Activated naive CD4-positive, alpha-beta T cell treated with Interleukin-2 at 50 U/mL for 16 hours (primary cell): ENCODE data around the gene NRDC.

ENCODE experiments used
- DNase-seq: peaks from one replicate; pipeline ENCODE4 v3.0.0-alpha.2; 2020

The NRDC gene, protein sequence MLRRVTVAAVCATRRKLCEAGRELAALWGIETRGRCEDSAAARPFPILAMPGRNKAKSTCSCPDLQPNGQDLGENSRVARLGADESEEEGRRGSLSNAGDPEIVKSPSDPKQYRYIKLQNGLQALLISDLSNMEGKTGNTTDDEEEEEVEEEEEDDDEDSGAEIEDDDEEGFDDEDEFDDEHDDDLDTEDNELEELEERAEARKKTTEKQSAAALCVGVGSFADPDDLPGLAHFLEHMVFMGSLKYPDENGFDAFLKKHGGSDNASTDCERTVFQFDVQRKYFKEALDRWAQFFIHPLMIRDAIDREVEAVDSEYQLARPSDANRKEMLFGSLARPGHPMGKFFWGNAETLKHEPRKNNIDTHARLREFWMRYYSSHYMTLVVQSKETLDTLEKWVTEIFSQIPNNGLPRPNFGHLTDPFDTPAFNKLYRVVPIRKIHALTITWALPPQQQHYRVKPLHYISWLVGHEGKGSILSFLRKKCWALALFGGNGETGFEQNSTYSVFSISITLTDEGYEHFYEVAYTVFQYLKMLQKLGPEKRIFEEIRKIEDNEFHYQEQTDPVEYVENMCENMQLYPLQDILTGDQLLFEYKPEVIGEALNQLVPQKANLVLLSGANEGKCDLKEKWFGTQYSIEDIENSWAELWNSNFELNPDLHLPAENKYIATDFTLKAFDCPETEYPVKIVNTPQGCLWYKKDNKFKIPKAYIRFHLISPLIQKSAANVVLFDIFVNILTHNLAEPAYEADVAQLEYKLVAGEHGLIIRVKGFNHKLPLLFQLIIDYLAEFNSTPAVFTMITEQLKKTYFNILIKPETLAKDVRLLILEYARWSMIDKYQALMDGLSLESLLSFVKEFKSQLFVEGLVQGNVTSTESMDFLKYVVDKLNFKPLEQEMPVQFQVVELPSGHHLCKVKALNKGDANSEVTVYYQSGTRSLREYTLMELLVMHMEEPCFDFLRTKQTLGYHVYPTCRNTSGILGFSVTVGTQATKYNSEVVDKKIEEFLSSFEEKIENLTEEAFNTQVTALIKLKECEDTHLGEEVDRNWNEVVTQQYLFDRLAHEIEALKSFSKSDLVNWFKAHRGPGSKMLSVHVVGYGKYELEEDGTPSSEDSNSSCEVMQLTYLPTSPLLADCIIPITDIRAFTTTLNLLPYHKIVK

DNA sequence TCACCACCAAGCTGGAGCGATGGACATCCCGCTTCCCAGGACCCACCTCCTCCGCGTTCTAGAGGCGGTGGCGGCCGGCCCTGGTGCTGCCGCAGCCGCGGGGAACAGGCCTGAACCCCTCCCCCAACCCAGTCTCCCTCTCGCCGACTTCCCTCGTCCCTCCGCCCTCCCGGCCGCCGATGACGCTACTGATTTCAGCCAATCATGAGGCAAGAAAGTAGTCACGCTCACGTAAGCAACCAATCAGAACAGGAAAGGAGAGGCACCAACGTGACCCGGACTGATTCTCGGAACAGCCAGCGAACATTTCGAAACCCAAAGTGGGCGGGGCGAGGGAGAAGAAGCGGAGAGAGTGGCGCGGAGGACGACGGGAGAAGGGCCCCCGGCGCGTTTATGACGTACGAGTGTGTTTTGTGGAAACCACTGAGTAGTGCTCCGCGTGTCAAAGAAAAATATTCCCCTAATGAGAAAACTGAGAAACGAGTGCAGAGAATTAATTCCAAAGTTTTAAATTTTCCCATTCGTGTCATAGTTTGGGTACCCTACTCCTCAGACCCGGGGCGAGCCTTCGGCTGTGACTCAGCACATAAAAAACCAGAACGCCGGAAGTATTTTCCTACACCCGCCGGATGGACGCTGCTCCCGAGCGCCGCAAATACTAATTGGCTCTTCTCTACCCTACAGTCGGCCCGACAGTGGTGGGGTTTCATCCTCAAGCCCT is at the start of gene NRDC:
NRDC (minus strand) TSS at position 112 of the 721 bp plus-strand sequence. CDS start 112 bp downstream, outside the sequence.
- DNase-seq = peak; percentile 99

DNA sequence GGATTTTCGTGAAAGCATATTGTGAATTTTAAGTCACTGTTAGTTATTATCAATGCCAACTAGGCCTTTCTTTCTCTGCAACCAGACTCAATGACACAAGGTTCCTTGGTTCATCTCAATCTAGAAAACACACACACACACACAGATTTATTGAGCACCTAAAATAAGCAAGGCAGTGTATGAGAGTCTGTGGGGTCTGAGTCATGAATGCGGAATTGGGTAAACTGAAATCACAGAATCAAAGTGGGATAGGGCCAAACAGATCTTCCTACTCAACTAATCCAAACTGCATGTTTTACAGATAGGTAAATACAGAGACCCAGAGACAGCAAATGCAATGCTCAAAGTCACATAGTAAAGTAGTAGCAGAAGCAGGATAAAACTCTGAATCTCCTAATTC is 48.5 kb upstream of the NRDC start:
- no peak for DNase-seq

DNA sequence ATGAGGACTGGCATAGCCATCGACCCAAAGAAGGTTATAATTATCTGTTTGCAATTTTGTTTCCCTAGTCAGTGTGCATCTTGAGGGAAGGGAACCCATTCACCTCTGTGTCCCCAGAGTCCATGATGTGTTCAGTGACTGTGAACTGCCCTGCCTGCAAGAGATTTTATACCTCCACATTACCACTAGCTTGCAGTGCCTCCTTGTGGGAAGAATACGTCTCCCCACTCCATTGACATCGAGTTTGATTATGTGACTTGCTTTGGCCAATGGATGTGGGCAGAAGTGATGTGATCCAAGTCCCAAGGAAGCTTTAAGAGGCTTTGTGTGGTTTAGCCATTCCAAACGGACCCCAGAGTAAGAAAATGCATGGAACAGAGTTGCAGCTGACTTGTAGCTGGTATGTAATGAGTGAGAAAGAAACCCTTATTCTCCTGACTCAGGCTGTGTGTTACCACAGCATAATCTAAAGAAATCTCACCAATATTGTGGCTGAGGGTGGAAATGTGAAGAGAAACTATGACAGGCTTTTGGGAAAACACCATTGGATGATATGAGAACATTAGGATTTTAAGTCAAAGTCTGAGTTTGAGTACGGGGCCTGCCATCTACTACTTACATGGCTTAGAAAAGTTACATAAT is 47.8 kb upstream of the NRDC start:
- no peak for DNase-seq

DNA sequence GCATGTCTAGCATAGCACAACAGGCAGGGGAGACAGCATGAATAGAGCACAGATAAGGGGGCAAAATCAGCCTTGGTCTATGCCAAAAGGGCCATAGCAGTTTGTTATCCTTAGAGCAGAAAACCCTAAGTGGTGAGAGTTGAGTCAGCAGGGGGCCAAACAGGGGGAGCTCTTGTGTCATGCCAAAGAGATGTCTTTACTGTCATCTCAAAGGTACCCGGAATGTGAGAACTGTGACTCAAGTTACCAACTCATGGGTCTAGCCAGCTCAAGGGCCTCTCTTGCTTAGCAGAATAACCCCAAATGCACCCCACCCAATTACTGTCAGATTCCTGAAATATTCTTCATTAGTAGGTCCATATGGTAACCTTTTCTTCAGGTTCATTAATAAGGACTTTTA is 45.9 kb upstream of the NRDC start:
- peak; percentile 3 for DNase-seq

DNA sequence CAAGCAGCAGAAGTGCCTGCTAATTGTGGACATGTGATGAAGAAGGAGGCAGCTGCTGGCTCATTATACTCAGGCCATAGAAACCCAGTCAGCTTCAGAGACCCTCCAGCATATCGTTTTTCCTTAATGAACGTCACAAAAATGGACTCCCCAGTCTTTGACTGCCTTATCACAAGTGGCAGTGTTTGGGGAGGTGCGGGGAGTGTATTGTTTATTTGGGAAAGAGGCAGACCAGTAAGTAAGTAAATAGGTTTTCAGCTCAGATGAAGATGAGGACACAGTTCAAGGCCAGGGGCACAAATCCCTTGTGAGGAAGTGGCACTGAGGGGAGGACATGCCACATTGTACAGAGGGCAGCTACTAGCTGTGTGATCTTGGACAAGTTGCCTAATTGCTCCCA is 43.5 kb upstream of the NRDC start:
- DNase-seq = no peak

DNA sequence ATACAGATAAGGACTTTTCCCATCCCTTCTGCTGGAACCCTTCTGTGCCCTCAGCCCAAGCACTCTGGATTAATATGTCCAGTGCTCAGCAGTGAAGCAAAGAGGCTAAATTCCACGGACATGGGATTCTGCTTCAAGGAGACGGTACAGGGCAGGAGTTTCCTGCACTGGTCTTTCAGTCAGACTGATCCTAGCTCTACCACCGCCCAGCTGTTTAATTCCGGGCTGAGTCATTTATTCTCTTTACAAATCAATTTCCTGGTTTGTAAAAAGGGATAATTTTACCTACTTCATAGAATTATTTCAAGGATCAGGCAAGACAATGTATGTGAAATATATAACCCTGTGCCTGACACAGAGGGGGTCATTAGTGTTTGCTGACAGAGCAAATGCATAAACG is 41.6 kb upstream of the NRDC start:
- no peak for DNase-seq

DNA sequence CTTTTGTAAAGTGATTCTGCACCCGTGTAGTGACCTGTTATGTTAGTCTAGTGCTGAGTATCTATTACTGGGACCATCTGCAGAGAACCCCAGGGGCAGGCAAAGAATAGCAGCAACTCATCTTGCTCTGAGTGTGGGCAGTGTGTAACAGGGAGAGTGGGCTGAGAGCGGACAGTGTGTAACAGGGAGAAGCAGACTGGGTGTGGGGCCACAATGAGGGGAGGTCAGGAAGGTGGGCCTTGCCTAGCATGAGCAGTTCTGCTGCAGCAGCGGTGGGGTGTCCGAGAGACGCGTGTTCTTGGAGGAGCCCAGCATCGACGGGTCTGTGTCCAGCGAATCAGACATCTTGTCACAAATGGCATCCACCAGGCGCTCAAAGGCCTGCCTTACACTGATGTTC is 41.2 kb upstream of the NRDC start:
- DNase-seq = no peak

DNA sequence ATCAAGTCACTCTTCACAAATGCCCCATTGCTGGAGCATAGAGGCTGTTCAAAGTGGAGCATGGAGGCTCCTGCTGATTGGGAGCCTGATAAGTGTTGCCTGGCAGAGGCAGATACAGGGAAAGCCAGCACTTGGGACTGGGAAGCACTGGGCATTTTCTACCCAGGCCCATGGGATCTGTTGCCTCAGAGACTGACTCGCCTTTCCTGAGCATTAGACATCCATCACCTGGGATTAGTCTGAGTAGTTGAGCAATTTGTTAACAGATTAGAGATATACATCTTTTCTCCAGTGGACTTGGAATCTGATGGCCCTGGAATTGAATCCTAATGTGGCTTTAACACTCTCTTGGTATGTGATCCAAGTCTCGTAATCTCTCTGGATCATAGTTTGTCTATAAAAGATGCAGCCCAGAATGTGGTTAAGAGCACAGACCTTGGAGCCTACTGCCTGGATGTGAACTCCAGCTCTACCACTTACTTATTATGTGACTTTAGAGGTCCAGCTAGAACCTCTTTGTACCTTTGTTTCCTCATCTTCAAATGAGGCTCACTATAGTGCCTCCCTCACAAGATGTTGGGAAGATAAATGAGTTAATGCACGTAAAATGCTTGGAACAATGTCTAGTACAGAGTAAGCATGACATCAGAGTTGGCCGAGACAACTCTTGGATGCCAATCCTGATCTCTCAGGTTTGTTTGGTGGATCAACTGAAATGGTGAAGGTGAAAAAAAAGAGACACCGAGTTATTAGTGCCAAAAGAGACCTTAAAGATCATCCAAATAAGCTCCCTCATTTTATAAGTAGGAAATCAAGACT is 38.3 kb upstream of the NRDC start:
- DNase-seq = no peak

DNA sequence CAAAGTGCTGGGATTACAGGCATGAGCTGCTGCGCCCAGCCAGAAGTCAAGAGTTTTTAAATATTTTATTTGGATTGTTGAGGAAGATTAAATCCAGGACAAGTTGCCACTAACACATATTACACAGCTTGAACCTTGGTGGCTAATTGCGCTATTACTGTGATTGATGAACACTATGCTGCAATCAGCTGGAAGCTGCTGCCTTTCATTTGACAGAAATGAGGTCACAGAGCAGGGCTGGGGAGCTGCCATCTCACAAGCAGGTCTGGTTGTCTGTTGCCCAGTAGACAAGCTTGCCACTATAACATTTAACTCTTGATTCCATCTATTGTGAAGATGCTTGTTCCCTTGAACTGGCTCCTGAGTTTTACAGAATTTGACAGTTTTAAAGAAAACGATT is 37.4 kb upstream of the NRDC start:
- DNase-seq = no peak

DNA sequence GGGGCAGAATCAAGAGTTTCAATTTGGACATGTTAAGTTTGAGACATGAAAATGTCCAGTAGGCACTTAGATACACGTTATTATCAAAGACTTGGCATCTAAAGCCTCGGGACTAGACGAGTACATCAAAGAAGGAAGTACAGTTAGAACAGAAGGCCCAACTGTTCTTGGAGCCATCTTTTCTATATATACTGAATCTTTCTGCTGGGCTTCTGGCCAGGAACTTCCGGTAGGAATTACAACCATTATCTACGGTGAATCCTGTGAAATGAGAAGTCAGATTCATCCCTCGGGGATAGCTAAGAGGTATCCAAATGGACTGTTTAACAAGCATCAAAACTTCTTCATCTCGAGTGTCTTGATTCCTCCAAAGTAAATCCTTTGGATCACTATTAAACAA is 34.4 kb upstream of the NRDC start:
- DNase-seq = no peak

DNA sequence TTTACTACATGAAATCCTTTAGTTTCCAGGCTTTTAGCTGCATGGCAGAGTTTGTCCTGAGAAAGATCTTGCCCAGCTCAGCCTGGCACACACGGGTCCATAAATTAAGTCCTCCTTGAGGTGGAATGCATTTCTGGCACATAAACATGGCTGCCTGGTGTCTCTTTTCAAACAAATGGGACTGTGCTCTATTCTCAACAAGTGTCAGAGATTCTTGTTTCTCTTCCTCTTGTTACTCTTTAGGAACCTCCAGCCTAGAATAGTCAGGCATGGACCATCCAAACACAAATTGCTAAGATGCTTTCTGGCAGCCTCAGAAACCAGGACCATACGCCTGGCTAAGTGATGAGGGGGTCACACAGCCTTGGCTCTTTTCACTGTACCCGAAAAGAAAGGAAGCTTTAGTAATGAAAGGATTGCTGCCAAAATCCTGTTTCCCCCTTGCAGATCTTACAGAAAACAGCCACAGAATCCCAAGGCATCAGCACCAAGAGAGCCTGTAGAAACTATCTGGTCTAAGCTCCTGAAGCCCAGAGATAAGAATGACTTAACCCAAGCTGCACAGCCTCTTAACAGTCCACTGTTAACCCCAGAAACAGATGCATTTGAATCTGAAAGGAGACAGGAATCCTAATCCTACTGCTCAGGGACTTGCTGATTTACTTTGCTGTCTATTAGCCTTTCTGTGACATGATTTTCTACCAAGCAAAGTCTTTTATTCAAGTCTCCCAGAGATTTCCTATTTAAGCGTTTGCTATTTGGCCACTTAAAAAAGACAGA is 31.9 kb upstream of the NRDC start:
- DNase-seq = no peak

DNA sequence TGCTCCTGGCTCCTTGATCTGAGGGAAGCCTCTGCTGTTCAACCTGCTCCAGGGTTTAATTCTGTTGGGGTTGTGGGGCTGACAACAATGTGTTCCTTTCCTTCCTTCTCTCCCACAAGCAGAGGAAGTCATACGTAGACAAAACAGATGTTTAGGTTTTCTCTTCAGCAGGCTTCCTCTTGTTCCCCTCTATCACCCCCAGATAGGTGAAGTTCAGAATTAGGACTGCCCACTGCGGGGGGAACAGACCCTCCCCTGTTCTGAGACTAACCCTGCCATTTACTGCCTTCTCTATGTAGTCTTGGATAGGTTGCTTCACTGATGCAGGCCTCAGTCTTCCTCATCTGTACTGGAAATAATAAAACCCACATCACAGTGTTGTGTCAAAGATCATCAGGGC is 30.0 kb upstream of the NRDC start:
- DNase-seq = no peak

DNA sequence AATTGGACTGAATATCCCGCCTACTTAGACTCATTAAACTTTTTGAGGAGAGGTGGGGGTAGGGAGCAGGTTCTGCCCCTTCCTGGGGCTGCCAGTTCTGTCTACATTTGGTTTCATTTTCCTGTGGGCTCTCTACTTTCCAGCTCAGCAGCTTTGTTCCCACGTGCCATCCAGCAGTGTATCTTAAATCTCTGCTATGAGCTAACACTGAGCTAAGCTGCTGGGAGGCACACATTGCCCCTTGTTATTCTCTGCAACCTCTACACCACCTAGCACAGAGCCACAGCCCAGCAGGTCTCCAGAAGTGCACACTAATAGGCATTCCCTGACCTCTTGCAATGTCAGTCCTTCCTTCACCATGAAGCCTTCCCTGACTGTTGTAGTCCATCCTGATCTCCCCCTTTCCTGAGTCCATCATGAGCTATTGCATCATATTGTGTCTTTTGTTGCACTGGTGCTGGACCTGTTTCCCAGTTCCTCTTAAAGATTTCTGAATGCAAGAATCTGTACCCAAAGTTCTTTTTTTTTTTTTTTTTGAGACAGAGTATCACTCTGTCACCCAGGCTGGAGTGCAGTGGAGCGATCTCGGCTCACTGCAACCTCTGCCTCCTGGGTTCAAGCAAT is 28.7 kb upstream of the NRDC start:
- no peak for DNase-seq

DNA sequence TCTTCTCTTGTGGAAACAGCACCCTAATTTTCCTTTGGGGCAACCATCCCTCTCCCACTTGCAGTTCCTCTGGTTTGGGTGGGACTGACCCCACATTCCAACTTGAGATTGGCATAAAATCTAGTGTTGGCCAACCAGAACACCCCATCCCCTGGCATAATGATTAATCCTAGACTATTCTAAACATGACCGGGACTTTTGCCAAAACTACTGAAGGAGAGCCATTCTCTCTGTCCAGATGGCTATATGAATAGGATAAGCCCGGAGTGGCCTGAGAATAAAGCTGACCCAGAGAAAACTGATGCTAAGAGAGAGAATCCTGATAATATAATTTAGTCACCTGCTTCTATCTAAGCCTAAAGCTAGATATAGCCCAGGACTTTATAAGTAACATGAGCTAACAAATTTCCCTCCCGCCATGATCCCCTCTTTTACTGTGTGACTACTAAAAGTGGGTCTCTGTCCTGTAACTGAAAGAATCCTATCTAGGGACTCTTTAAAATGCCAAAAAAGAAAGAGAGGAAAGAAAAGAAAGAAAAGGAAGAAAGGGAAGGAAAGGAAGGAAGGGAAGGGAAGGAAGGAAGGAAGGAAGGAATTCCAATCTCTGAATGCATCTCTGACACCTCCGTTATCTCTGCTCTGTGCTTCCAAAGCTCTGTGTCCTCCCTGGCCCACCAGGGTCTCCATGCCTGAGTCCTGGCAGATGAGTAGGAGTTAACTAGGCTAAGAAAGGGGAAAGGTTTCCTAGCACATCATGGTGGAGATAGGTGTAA is 28.0 kb upstream of the NRDC start:
- DNase-seq = no peak

DNA sequence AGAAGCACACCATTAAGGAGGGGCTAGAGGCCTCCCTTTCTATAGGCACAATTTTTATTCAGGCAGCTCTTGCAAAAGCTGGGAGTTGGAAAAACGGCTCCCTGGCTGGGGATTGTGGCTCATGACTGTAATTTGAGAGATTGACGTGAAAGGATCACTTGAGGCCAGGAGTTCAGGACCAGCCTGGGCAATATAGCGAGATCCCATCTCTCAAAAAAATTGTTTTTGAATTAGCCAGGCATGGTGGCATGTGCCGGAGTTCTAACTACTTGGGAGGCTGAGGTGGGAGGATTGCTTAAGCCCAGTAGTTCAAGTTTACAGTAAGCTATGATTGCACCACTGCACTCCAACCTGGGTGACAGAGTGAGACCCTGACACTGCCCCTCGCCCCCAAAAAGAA is 23.9 kb upstream of the NRDC start:
- no peak for DNase-seq

DNA sequence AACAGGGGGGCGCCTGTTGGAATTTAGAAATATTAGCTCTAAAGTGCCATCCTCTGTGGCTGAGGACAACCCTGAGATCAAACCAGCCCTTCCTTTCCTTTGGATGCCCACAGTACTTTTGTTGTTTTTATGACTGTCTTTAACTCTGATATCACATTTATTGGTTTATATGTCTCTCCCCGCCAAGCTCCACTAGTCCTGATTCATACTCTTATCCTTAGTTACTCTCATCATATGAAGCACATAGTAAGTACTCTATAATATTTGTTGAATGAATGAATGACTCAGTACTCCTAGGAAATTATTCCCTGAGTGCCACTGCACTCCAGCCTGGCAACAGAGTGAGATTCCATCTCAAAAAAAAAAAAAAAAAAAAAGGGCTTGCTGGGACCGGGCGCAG is 22.6 kb upstream of the NRDC start:
- DNase-seq = no peak

DNA sequence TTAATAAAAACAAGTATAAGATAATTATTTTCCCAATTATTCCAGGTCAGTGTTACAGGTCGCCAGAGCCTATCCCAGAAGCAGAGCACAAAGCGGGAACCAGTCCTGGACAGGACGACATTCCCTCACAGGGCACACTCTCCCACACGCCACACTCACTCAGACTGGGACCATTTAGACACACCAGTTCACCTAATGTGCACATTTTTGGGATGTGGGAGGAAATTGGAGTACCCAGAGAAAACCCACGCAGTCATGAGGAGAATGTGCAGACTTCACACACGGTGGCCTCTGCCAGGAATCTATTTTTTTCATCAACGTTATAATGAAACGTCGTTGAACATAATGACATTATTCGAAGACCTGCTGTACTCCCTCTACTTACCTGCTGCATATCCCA is 20.5 kb upstream of the NRDC start:
- no peak for DNase-seq

DNA sequence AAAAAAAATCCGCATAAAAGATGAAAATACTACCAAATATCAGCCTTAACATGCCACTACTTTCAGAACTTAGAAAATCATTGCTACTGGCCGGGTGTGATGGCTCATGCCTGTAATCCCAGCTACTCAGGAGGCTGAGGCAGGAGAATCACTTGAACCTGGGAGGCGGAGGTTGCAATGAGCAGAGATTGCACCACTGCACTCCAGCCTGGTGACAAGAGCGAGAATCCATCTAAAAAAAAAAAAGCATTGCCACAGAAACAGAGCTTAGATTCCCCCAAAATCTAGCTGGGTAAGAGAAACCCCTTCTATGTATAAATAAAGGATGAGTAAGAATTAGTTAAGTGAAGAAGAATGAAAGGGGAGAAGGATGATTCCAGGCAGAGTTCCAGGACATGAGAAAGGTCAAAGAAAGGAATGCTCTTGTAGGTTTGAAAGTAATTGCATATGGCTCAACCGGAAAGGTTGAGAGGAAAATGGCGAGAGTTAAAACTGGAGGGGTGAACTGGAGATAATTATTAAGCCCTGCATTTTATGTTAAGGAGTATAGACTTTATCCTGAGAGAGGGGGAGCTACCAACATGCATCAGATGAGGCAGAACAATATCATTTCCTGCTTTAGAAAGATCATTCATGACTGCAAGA is 19.7 kb upstream of the NRDC start:
- DNase-seq = no peak

DNA sequence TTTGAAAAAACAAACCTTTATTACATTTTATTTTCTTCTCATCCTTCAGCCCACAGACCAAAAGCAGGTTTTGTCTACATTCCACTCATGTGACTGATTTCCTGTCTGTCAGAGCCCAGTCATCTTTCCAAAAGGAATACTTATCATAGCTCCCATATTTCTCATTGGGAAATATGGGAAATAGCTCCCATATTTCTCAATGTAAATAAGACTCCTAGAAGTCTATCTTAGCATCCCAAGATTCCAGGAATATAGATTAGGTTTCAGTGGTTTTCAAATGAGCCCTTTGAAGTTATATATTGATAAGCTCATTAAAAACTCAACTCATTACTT is 19.1 kb upstream of the NRDC start:
- DNase-seq = no peak
